Natural killer cell (primary cell): ENCODE results near the gene EXOC6B. TPM values are rescaled to one million over a fixed set of nuclear protein-coding genes. Genes with fewer than 3 reads are reported as not detected.
A peak's percentile ranks its signal among the peaks of the same experiment; 100 is the strongest.

Experiments used
- ATAC-seq, 3 donors: fragments of 150-1000 bp in 2 of 3; fragments of 200-7000 bp in 1 of 3; cut with Tn5 transposase; 1 replicate in 1 of 3; 2 replicates in 2 of 3; pipeline ENCODE4 v1.10.0; 2021; ENCODE audit warnings: mild to moderate bottlenecking in 2 of 3, moderate library complexity in 2 of 3
- DNase-seq, 2 donors: peaks; one replicate each; pipeline versions ENCODE4 v3.0.0 to v3.0.0-alpha.2; 2013 to 2021; ENCODE audit warnings: mixed read lengths in 1 of 2
- H3K27ac ChIP-seq: one replicate; pipeline ENCODE4 v1.5.1; 2013; ENCODE audit warnings: mild to moderate bottlenecking, low read length
- H3K27me3 ChIP-seq: one replicate; pipeline ENCODE4 v1.6.1; 2013; ENCODE audit warnings: low read length; ENCODE audit not compliant: control insufficient read depth, insufficient read depth
- H3K36me3 ChIP-seq: one replicate; pipeline ENCODE4 v1.6.1; 2013; ENCODE audit warnings: low read length; ENCODE audit not compliant: control insufficient read depth, insufficient read depth
- H3K4me1 ChIP-seq: one replicate; pipeline ENCODE4 v1.6.1; 2013; ENCODE audit warnings: low read length; ENCODE audit not compliant: control insufficient read depth, insufficient read depth
- H3K4me3 ChIP-seq: one replicate; pipeline ENCODE4 v1.5.1; 2013; ENCODE audit warnings: low read length
- H3K9me3 ChIP-seq: one replicate; pipeline ENCODE4 v1.6.1; 2013; ENCODE audit warnings: low read length; ENCODE audit not compliant: control insufficient read depth, insufficient read depth
- H3K27ac Mint-ChIP-seq, 2 donors: one replicate each; pipeline ENCODE4 v1.8.0; 2022; ENCODE audit warnings: mild to moderate bottlenecking in 2 of 2, mixed read lengths in 2 of 2, moderate library complexity in 1 of 2
- H3K27me3 Mint-ChIP-seq, 2 donors: one replicate each; pipeline ENCODE4 v1.8.0; 2022; ENCODE audit warnings: low read depth in 2 of 2, mixed read lengths in 2 of 2
- H3K36me3 Mint-ChIP-seq: one replicate; pipeline ENCODE4 v1.8.0; 2022; ENCODE audit warnings: mixed read lengths
- H3K4me1 Mint-ChIP-seq, 2 donors: one replicate each; pipeline ENCODE4 v1.8.0; 2022; ENCODE audit warnings: mixed read lengths in 2 of 2
- H3K4me3 Mint-ChIP-seq: one replicate; pipeline ENCODE4 v1.8.0; 2022; ENCODE audit warnings: mild to moderate bottlenecking, moderate library complexity, mixed read lengths
- H3K9me3 Mint-ChIP-seq, 2 donors: one replicate each; pipeline ENCODE4 v1.8.0; 2022; ENCODE audit warnings: mixed read lengths in 2 of 2
- CTCF ChIP-seq: fragments of 200-600 bp; IDR thresholded peaks from one replicate; pipeline ENCODE4 v1.8.0; 2022; ENCODE audit warnings: antibody characterized with exemption
- WGBS: methylation state at CpG from one replicate; pipeline ENCODE4 v1.1.7; 2013; ENCODE audit warnings: missing lambda C conversion rate; ENCODE audit not compliant: insufficient coverage; 5-methylcytosine and 5-hydroxymethylcytosine counted together
- intact Hi-C: fragments of 100-400 bp; cut with micrococcal nuclease; formaldehyde crosslinking; loops from one replicate; pipeline ENCODE4 v1.14.2; 2022
- total RNA-seq, 4 donors: library from RNA; stranded (reverse); fragments of 120-200 nt in 1 of 4; gene quantifications; one replicate each; pipeline versions ENCODE4 v1.2.3 to v1.2.4, GENCODE V29; 2013 to 2022

The EXOC6B gene
- total RNA-seq, 3 donors from 2014 or later (not counting 1 experiment from before 2014, with no cell fraction given), result 16.6 to 17.2 (median 17.1) TPM

DNA sequence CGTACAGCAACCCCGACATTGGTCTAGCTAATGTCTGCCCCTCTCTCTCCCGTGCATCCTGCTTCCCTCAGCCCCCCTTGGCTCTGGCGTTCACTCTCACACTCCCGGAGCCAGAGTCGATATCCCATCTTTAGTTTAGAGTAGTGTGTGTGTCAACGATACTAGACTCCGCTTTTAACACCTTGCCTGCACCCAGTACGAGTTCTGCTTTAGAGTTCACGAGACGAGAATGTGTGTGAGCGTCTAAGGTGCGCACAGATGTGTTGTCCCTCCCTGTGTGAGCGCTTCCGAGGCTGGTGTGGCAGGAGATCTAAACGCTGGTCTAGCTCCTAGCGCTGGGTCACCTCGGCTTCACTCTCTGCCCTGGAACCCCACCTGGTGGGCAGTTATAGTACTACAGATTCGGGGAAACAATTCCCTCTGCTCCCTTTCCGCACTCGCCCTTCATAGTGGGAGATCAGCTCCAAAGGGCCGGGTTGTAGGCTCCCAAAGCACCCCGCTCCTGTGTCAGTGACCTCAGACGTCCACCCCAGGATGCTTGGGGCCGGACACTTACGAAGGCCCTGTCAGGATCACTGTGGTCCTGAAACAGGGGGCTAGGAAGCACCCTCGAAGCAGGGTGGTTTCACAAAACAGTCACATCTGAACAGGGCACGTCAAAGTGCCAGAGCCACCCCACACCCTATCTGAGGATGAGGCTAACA lies 675.5 kb downstream of the EXOC6B start:
- DNase-seq (peak; percentile 25 to 70), ATAC-seq (peak; percentile 69 to 82 (median 74))
- Mint-ChIP-seq H3K27me3 (peaks cover 51 to 60% of the 10 kb centered on the region in 2 donors), H3K27ac (no peak overlapping the region), H3K9me3 (no peaks in the 10 kb centered on the region), H3K4me3 (peak overlapping the region; percentile 90), H3K4me1 (peaks cover 33 to 38% of the 10 kb centered on the region in 2 donors), H3K36me3 (no peaks in the 10 kb centered on the region)
- intact Hi-C loops, result loop anchor here (2.0 to 5.0 kb wide), 2 partner anchors 602 to 618 kb away; no protein-coding TSS in a partner anchor
- Histone ChIP-seq H3K27ac (no peak overlapping the region), H3K4me1 (peaks cover 35% of the 10 kb centered on the region), H3K27me3 (peaks cover 33% of the 10 kb centered on the region), H3K36me3 (no peaks in the 10 kb centered on the region), H3K4me3 (no peak overlapping the region), H3K9me3 (no peaks in the 10 kb centered on the region)
- 6% methylated on average over 28 of the region's 28 CpGs for whole genome bisulfite sequencing
- TF ChIP-seq CTCF, result peak; percentile 56

- Histone ChIP-seq H3K27ac (no peak overlapping the region), H3K27me3 (peaks cover 33% of the 10 kb centered on the region), H3K4me3 (no peak overlapping the region), H3K4me1 (peaks cover 42% of the 10 kb centered on the region), H3K9me3 (no peaks in the 10 kb centered on the region), H3K36me3 (no peaks in the 10 kb centered on the region)
- peaks cover 51 to 60% of the 10 kb centered on the region in 2 donors for H3K27me3 Mint-ChIP-seq
- peaks cover 35 to 43% of the 10 kb centered on the region in 2 donors for H3K4me1 Mint-ChIP-seq
- H3K27ac Mint-ChIP-seq, result no peak overlapping the region
- DNase-seq, result peak in 1 of 2 donors; percentile 38
- no peaks in the 10 kb centered on the region for H3K36me3 Mint-ChIP-seq
- intact Hi-C loops, result loop anchor here (2.0 to 5.0 kb wide), 2 partner anchors 601 to 617 kb away; no protein-coding TSS in a partner anchor
- no peaks in the 10 kb centered on the region for H3K9me3 Mint-ChIP-seq
- WGBS, result 2% methylated on average over 45 of the region's 45 CpGs
- peak overlapping the region; percentile 90 for H3K4me3 Mint-ChIP-seq
- ATAC-seq, result peak in 2 of 3 donors; percentile 7 to 14
- TF ChIP-seq CTCF, result no peak
Measured at GRCh38 chr2:72149556-72150156, 676.2 kb downstream of the EXOC6B start.

GRCh38 chr2:72148837-72149555 lies 676.8 kb downstream of the EXOC6B start:
- no peak overlapping the region for H3K27ac Mint-ChIP-seq
- H3K9me3 ChIP-seq, result no peaks in the 10 kb centered on the region
- intact Hi-C loops, result no loop called here
- no peak overlapping the region for H3K27ac ChIP-seq
- H3K4me3 ChIP-seq, result peak overlapping the region; percentile 3
- H3K4me1 ChIP-seq, result peaks cover 47% of the 10 kb centered on the region
- ATAC-seq (peak in 2 of 3 donors; percentile 41 to 48), DNase-seq (peak; percentile 13 to 26)
- WGBS, result 1% methylated on average over 61 of the region's 65 CpGs
- H3K9me3 Mint-ChIP-seq, result no peaks in the 10 kb centered on the region
- TF ChIP-seq CTCF, result no peak
- no peaks in the 10 kb centered on the region for H3K36me3 Mint-ChIP-seq
- peaks cover 37% of the 10 kb centered on the region for H3K27me3 ChIP-seq
- peaks cover 35 to 43% of the 10 kb centered on the region in 2 donors for H3K4me1 Mint-ChIP-seq
- no peaks in the 10 kb centered on the region for H3K36me3 ChIP-seq
- peak overlapping the region; percentile 90 for H3K4me3 Mint-ChIP-seq
- H3K27me3 Mint-ChIP-seq, result peaks cover 54 to 60% of the 10 kb centered on the region in 2 donors
